CD14-positive monocyte (primary cell): ENCODE measurements around the gene ZNF334. TPM values are rescaled to one million over a fixed set of nuclear protein-coding genes. Genes with fewer than 3 reads are reported as not detected.

Experiments used
- DNase-seq, 3 donors: peaks; one replicate each; pipeline ENCODE4 v3.0.0-alpha.2; 2011 to 2022
- H2AFZ ChIP-seq: 2 replicates; pipeline ENCODE4 v1.6.0; 2012; ENCODE audit warnings: mild to moderate bottlenecking, low read depth, low read length, inconsistent platforms; ENCODE audit not compliant: insufficient read depth, poor library complexity, severe bottlenecking
- H3K27ac ChIP-seq, 2 donors: 1 replicate in 1 of 2; 2 replicates in 1 of 2; pipeline ENCODE4 v1.5.1; 2012 to 2013; ENCODE audit warnings: low read length in 2 of 2, control low read depth in 1 of 2, inconsistent platforms in 1 of 2, low read depth in 1 of 2, mild to moderate bottlenecking in 1 of 2
- H3K27me3 ChIP-seq, 2 donors: one replicate each; pipeline versions ENCODE4 v1.6.0 to v1.6.1; 2011 to 2013; ENCODE audit warnings: low read length in 2 of 2; ENCODE audit not compliant: control insufficient read depth in 2 of 2, insufficient read depth in 2 of 2
- H3K36me3 ChIP-seq, 2 donors: replicated peaks in 1 of 2; 1 replicate in 1 of 2; 2 replicates in 1 of 2; pipeline versions ENCODE4 v1.5.1 to v1.6.1; 2012 to 2013; ENCODE audit warnings: low read length in 2 of 2, control low read depth in 1 of 2, inconsistent platforms in 1 of 2, mild to moderate bottlenecking in 1 of 2; ENCODE audit not compliant: insufficient read depth in 2 of 2, control insufficient read depth in 1 of 2
- H3K4me1 ChIP-seq, 2 donors: 1 replicate in 1 of 2; 2 replicates in 1 of 2; pipeline versions ENCODE4 v1.5.1 to v1.6.1; 2012 to 2013; ENCODE audit warnings: low read length in 2 of 2, control low read depth in 1 of 2, inconsistent platforms in 1 of 2, mild to moderate bottlenecking in 1 of 2, moderate library complexity in 1 of 2; ENCODE audit not compliant: insufficient read depth in 2 of 2, control insufficient read depth in 1 of 2
- H3K4me2 ChIP-seq: replicated peaks from 2 replicates; pipeline ENCODE3; 2012; ENCODE audit warnings: low read length, moderate library complexity, mild to moderate bottlenecking; ENCODE audit not compliant: poor library complexity, severe bottlenecking; ENCODE audit errors: extremely low read depth
- H3K4me3 ChIP-seq, 3 experiments: fragments of 200-600 bp in 1 of 3; sonication (generic) in 1 of 3; replicated peaks in 1 of 3; 1 replicate in 2 of 3; 2 replicates in 1 of 3; pipeline ENCODE4 v1.5.1; 2011 to 2013; ENCODE audit warnings: low read length in 3 of 3, mild to moderate bottlenecking in 3 of 3, control low read depth in 2 of 3, low read depth in 2 of 3, inconsistent platforms in 1 of 3, moderate library complexity in 1 of 3
- H3K79me2 ChIP-seq: 2 replicates; pipeline ENCODE4 v1.6.0; 2012; ENCODE audit warnings: mild to moderate bottlenecking, control low read depth, inconsistent platforms, low read length, moderate library complexity; ENCODE audit not compliant: insufficient read depth
- H3K9ac ChIP-seq: 2 replicates; pipeline ENCODE4 v1.6.0; 2017; ENCODE audit warnings: low read length, mild to moderate bottlenecking; ENCODE audit not compliant: insufficient read depth, poor library complexity, severe bottlenecking
- H3K9me3 ChIP-seq, 2 donors: replicated peaks in 1 of 2; 1 replicate in 1 of 2; 2 replicates in 1 of 2; pipeline versions ENCODE4 v1.5.1 to v1.6.1; 2012 to 2013; ENCODE audit warnings: low read length in 2 of 2, control low read depth in 1 of 2; ENCODE audit not compliant: control insufficient read depth in 1 of 2, insufficient read depth in 1 of 2
- H4K20me1 ChIP-seq: 2 replicates; pipeline ENCODE4 v1.6.0; 2012; ENCODE audit warnings: mild to moderate bottlenecking, low read length, control low read depth, moderate library complexity; ENCODE audit not compliant: insufficient read depth
- H3K27ac Mint-ChIP-seq, 7 donors: one replicate each; pipeline ENCODE4 v1.8.0; 2020; ENCODE audit warnings: mild to moderate bottlenecking in 7 of 7, mixed read lengths in 7 of 7, moderate library complexity in 6 of 7, inconsistent platforms in 2 of 7
- H3K27me3 Mint-ChIP-seq, 3 donors: one replicate each; pipeline ENCODE4 v1.8.0; 2021 to 2022; ENCODE audit warnings: low read depth in 3 of 3, mild to moderate bottlenecking in 3 of 3, mixed read lengths in 3 of 3, moderate library complexity in 3 of 3, inconsistent platforms in 1 of 3
- H3K36me3 Mint-ChIP-seq, 2 donors: one replicate each; pipeline ENCODE4 v1.8.0; 2020; ENCODE audit warnings: mixed read lengths in 2 of 2, inconsistent platforms in 1 of 2, mild to moderate bottlenecking in 1 of 2
- H3K4me1 Mint-ChIP-seq: one replicate; pipeline ENCODE4 v1.8.0; 2020; ENCODE audit warnings: mild to moderate bottlenecking, mixed read lengths
- H3K4me3 Mint-ChIP-seq, 2 donors: one replicate each; pipeline ENCODE4 v1.8.0; 2020; ENCODE audit warnings: mild to moderate bottlenecking in 2 of 2, mixed read lengths in 2 of 2, moderate library complexity in 1 of 2
- H3K9me3 Mint-ChIP-seq, 7 donors: one replicate each; pipeline ENCODE4 v1.8.0; 2020 to 2022; ENCODE audit warnings: mixed read lengths in 7 of 7, mild to moderate bottlenecking in 6 of 7, moderate library complexity in 6 of 7, inconsistent platforms in 2 of 7
- WGBS: methylation state at CpG from one replicate; pipeline ENCODE4 v1.1.5; 2013; ENCODE audit warnings: missing lambda C conversion rate; ENCODE audit not compliant: insufficient coverage; 5-methylcytosine and 5-hydroxymethylcytosine counted together
- intact Hi-C, 2 donors: fragments of 100-400 bp; cut with micrococcal nuclease; formaldehyde crosslinking; loops; one replicate each; pipeline versions ENCODE4 v1.15.0 to v1.15.1; 2023
- polyA plus RNA-seq, 3 donors: library from polyadenylated mRNA; depleted of rRNA in 1 of 3; unstranded in 2 of 3; stranded (reverse) in 1 of 3; fragments of 300-500 nt in 2 of 3; fragments of >200 nt in 1 of 3; fragmentation: Illumina TruSeq in 2 of 3; gene quantifications; 1 replicate in 2 of 3; 2 replicates in 1 of 3; pipeline ENCODE4 v1.2.3, GENCODE V29; 2012 to 2021
- TF ChIP-seq, protein P1 (sequence below): fragments of 200-600 bp; IDR thresholded peaks from one replicate; pipeline ENCODE4 v1.8.0; 2022; ENCODE audit warnings: antibody characterized with exemption, mild to moderate bottlenecking

Gene ZNF334
- polyA plus RNA-seq, 3 donors, result 0.04 TPM; not detected in 2

DNA sequence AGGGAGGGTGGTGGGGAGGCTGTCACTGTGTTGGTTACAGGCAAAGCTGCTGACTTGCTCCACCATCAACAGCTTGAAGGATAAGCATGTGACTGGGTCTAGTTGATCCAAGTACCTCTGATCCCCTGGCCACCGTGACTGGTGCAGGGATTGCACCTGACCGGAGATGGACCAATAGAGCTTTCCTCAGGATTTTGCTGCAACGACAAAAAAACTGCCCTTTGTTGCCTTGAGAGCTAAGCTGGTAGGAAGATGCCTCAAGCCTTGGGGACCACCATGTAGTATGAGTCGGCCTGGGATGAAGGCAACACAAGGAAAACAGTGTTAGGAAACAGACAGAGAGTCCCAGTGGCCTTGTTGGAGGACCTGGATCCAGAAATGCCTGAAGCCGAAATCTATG, 35.3 kb upstream of the ZNF334 start:
- Mint-ChIP-seq H3K27ac (no peak overlapping the region), H3K4me3 (no peak overlapping the region), H3K27me3 (peaks cover 6 to 10% (median 8%) of the 10 kb centered on the region in 3 donors), H3K36me3 (peaks cover 0 to 3% of the 10 kb centered on the region in 2 donors), H3K9me3 (peaks cover 0 to 2% (median 0%) of the 10 kb centered on the region in 7 donors), H3K4me1 (peaks cover 46% of the 10 kb centered on the region)
- no peaks in the 10 kb centered on the region for H3K9me3 ChIP-seq
- H3K4me2 ChIP-seq, result no peak overlapping the region
- no peaks in the 10 kb centered on the region for H3K79me2 ChIP-seq
- H3K27ac ChIP-seq, result no peak overlapping the region
- no peak overlapping the region for H3K9ac ChIP-seq
- H3K27me3 ChIP-seq, result peaks cover 11 to 31% of the 10 kb centered on the region in 2 donors
- no peaks in the 10 kb centered on the region for H3K36me3 ChIP-seq
- TF ChIP-seq, protein P1, sequence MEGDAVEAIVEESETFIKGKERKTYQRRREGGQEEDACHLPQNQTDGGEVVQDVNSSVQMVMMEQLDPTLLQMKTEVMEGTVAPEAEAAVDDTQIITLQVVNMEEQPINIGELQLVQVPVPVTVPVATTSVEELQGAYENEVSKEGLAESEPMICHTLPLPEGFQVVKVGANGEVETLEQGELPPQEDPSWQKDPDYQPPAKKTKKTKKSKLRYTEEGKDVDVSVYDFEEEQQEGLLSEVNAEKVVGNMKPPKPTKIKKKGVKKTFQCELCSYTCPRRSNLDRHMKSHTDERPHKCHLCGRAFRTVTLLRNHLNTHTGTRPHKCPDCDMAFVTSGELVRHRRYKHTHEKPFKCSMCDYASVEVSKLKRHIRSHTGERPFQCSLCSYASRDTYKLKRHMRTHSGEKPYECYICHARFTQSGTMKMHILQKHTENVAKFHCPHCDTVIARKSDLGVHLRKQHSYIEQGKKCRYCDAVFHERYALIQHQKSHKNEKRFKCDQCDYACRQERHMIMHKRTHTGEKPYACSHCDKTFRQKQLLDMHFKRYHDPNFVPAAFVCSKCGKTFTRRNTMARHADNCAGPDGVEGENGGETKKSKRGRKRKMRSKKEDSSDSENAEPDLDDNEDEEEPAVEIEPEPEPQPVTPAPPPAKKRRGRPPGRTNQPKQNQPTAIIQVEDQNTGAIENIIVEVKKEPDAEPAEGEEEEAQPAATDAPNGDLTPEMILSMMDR, result no peak
- no peak overlapping the region for H2AFZ ChIP-seq
- DNase-seq, result no peak
- 99% methylated on average over 5 of the region's 5 CpGs for WGBS
- intact Hi-C loops, result loop anchor here in 1 of 2 donors (5.0 kb wide), 1 partner anchor 84 kb away; no protein-coding TSS in a partner anchor
- no peak overlapping the region for H3K4me3 ChIP-seq
- H3K4me1 ChIP-seq, result peaks cover 46 to 50% of the 10 kb centered on the region in 2 donors
- H4K20me1 ChIP-seq, result no peaks in the 10 kb centered on the region

DNA sequence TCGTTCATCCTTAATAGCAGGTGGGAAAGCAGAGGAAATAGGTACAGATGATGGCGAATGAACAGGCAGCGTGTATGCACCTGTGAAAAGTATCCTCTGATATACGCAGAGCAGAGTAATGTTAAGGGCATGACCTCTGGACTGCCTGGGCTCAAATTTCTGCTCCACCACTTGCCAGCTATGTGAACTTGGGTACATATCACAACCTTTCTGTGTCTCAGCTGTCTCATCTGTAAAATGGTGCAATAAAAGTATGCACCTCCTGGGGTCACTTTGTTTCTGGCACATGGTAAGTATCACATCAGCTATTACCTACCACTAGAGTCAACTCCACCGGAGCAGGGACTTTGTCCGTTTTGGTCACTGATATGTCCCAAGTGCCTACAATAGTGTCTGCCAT, 34.6 kb upstream of the ZNF334 start:
- Histone ChIP-seq H3K36me3 (no peaks in the 10 kb centered on the region), H4K20me1 (no peaks in the 10 kb centered on the region), H3K27ac (no peak overlapping the region), H3K27me3 (peaks cover 11 to 32% of the 10 kb centered on the region in 2 donors), H3K4me3 (no peak overlapping the region), H3K79me2 (no peaks in the 10 kb centered on the region), H3K9me3 (no peaks in the 10 kb centered on the region), H3K4me2 (no peak overlapping the region), H2AFZ (no peak overlapping the region), H3K4me1 (peaks cover 41 to 44% of the 10 kb centered on the region in 2 donors), H3K9ac (no peak overlapping the region)
- Mint-ChIP-seq H3K27me3 (peaks cover 8 to 15% (median 13%) of the 10 kb centered on the region in 3 donors), H3K4me1 (peaks cover 41% of the 10 kb centered on the region), H3K27ac (no peak overlapping the region), H3K36me3 (peaks cover 0 to 3% of the 10 kb centered on the region in 2 donors), H3K4me3 (no peak overlapping the region), H3K9me3 (peaks cover 0 to 4% (median 0%) of the 10 kb centered on the region in 7 donors)
- WGBS, result 83% methylated on average over 2 of the region's 6 CpGs
- TF ChIP-seq, protein P1, result no peak
- DNase-seq, result no peak
- intact Hi-C loops, result loop anchor here in 1 of 2 donors (5.0 kb wide), 1 partner anchor 84 kb away; no protein-coding TSS in a partner anchor
